Stimulated activated naive CD8-positive, alpha-beta T cell treated with anti-CD3 and anti-CD28 coated beads, Interleukin-15, amount 100 ng/mL, for 72 hours (primary cell): ENCODE measurements around the gene LIMS4.
"Not testable (repeated sequence)": the region's sequence is repeated elsewhere in the genome, so short reads cannot be mapped to it uniquely, and the experiment has no call there.

Experiments used
- ATAC-seq: fragments of 150-1000 bp; cut with Tn5 transposase; 2 replicates; pipeline ENCODE4 v1.10.0; 2021; ENCODE audit warnings: mild to moderate bottlenecking, moderate library complexity
- DNase-seq, 2 donors: peaks; one replicate each; pipeline ENCODE4 v3.0.0; 2021 to 2022
- H3K27ac Mint-ChIP-seq, 2 donors: one replicate each; pipeline ENCODE4 v1.8.0; 2022; ENCODE audit warnings: mild to moderate bottlenecking in 2 of 2, mixed read lengths in 2 of 2, moderate library complexity in 2 of 2
- H3K27me3 Mint-ChIP-seq: one replicate; pipeline ENCODE4 v1.8.0; 2022; ENCODE audit warnings: mixed read lengths
- H3K4me1 Mint-ChIP-seq: one replicate; pipeline ENCODE4 v1.8.0; 2022; ENCODE audit warnings: mild to moderate bottlenecking, mixed read lengths
- H3K4me3 Mint-ChIP-seq, 2 donors: one replicate each; pipeline ENCODE4 v1.8.0; 2022; ENCODE audit warnings: mild to moderate bottlenecking in 2 of 2, mixed read lengths in 2 of 2, moderate library complexity in 1 of 2
- H3K9me3 Mint-ChIP-seq, 2 donors: one replicate each; pipeline ENCODE4 v1.8.0; 2022; ENCODE audit warnings: mixed read lengths in 2 of 2

Gene LIMS4

GRCh38 chr2:110472171-110473058 lies at the start of gene LIMS4:
Gene LIMS4 (minus strand): TSS chr2:110472816. CDS start chr2:110472778, 38 bp downstream.
- not testable (repeated sequence) for H3K27ac Mint-ChIP-seq

GRCh38 chr2:110499755-110500377 lies 27.2 kb upstream of the LIMS4 start:
- not testable (repeated sequence) for H3K9me3 Mint-ChIP-seq, H3K27me3 Mint-ChIP-seq, DNase-seq, H3K27ac Mint-ChIP-seq, H3K4me1 Mint-ChIP-seq, H3K4me3 Mint-ChIP-seq
- peak; percentile 79 for ATAC-seq

More at GRCh38 chr2:110472171-110473058, at the start of gene LIMS4:
- not testable (repeated sequence) for H3K9me3 Mint-ChIP-seq, H3K4me3 Mint-ChIP-seq, H3K4me1 Mint-ChIP-seq, H3K27me3 Mint-ChIP-seq, ATAC-seq, DNase-seq

- ATAC-seq, H3K4me1 Mint-ChIP-seq, H3K27ac Mint-ChIP-seq, DNase-seq, H3K4me3 Mint-ChIP-seq, H3K9me3 Mint-ChIP-seq, H3K27me3 Mint-ChIP-seq: not testable (repeated sequence)
These were observed 23.4 kb upstream of the LIMS4 start for GRCh38 chr2:110496027-110496426.

- ATAC-seq, H3K27me3 Mint-ChIP-seq, H3K27ac Mint-ChIP-seq, H3K4me3 Mint-ChIP-seq, DNase-seq, H3K4me1 Mint-ChIP-seq, H3K9me3 Mint-ChIP-seq: not testable (repeated sequence)
These were observed 21.9 kb upstream of the LIMS4 start for GRCh38 chr2:110494488-110494887.

GRCh38 chr2:110488991-110489390 lies 16.4 kb upstream of the LIMS4 start:
- not testable (repeated sequence) for H3K4me1 Mint-ChIP-seq, ATAC-seq

GRCh38 chr2:110482697-110483096 lies 10.1 kb upstream of the LIMS4 start:
- not testable (repeated sequence) for H3K27ac Mint-ChIP-seq, H3K9me3 Mint-ChIP-seq, H3K27me3 Mint-ChIP-seq, DNase-seq, ATAC-seq, H3K4me1 Mint-ChIP-seq, H3K4me3 Mint-ChIP-seq

More at GRCh38 chr2:110488991-110489390, 16.4 kb upstream of the LIMS4 start:
- H3K27me3 Mint-ChIP-seq, H3K4me3 Mint-ChIP-seq, H3K9me3 Mint-ChIP-seq, DNase-seq, H3K27ac Mint-ChIP-seq: not testable (repeated sequence)

GRCh38 chr2:110481200-110481599 lies 8.6 kb upstream of the LIMS4 start:
- peak; percentile 68 for ATAC-seq
- H3K9me3 Mint-ChIP-seq, H3K27ac Mint-ChIP-seq, H3K4me1 Mint-ChIP-seq, DNase-seq, H3K4me3 Mint-ChIP-seq, H3K27me3 Mint-ChIP-seq: not testable (repeated sequence)

- not testable (repeated sequence) for H3K4me3 Mint-ChIP-seq, H3K27me3 Mint-ChIP-seq, ATAC-seq, H3K27ac Mint-ChIP-seq, H3K9me3 Mint-ChIP-seq, H3K4me1 Mint-ChIP-seq, DNase-seq
These were observed 7.5 kb upstream of the LIMS4 start for GRCh38 chr2:110480084-110480483.

- not testable (repeated sequence) for DNase-seq, H3K27ac Mint-ChIP-seq, H3K27me3 Mint-ChIP-seq, H3K9me3 Mint-ChIP-seq, ATAC-seq, H3K4me3 Mint-ChIP-seq, H3K4me1 Mint-ChIP-seq
These were observed 4.8 kb upstream of the LIMS4 start for GRCh38 chr2:110477370-110477769.

- not testable (repeated sequence) for ATAC-seq, H3K4me1 Mint-ChIP-seq, H3K4me3 Mint-ChIP-seq, DNase-seq, H3K9me3 Mint-ChIP-seq, H3K27ac Mint-ChIP-seq, H3K27me3 Mint-ChIP-seq
These were observed 4.3 kb upstream of the LIMS4 start for GRCh38 chr2:110476952-110477351.

- not testable (repeated sequence) for H3K4me1 Mint-ChIP-seq, ATAC-seq, DNase-seq, H3K9me3 Mint-ChIP-seq, H3K27me3 Mint-ChIP-seq, H3K4me3 Mint-ChIP-seq, H3K27ac Mint-ChIP-seq
These were observed 3.2 kb upstream of the LIMS4 start for GRCh38 chr2:110475627-110476359.

GRCh38 chr2:110474898-110475297 lies 2.3 kb upstream of the LIMS4 start:
- not testable (repeated sequence) for H3K4me1 Mint-ChIP-seq, H3K9me3 Mint-ChIP-seq, H3K27ac Mint-ChIP-seq, H3K27me3 Mint-ChIP-seq, H3K4me3 Mint-ChIP-seq, DNase-seq
- peak; percentile 100 for ATAC-seq

- not testable (repeated sequence) for H3K27ac Mint-ChIP-seq, H3K9me3 Mint-ChIP-seq, DNase-seq, H3K27me3 Mint-ChIP-seq, H3K4me1 Mint-ChIP-seq, H3K4me3 Mint-ChIP-seq, ATAC-seq
These were observed 393 bp upstream of the LIMS4 start for GRCh38 chr2:110473059-110473358.

- not testable (repeated sequence) for H3K4me1 Mint-ChIP-seq, H3K27me3 Mint-ChIP-seq, H3K27ac Mint-ChIP-seq, ATAC-seq, H3K4me3 Mint-ChIP-seq, H3K9me3 Mint-ChIP-seq, DNase-seq
These were observed 3.7 kb downstream of the LIMS4 start for GRCh38 chr2:110468921-110469320.

GRCh38 chr2:110465312-110465711 lies 7.3 kb downstream of the LIMS4 start:
- H3K4me3 Mint-ChIP-seq, H3K4me1 Mint-ChIP-seq, DNase-seq, H3K9me3 Mint-ChIP-seq, H3K27me3 Mint-ChIP-seq, H3K27ac Mint-ChIP-seq, ATAC-seq: not testable (repeated sequence)

GRCh38 chr2:110462458-110462857 lies 10.2 kb downstream of the LIMS4 start:
- H3K4me1 Mint-ChIP-seq, H3K4me3 Mint-ChIP-seq, H3K27ac Mint-ChIP-seq, ATAC-seq, H3K9me3 Mint-ChIP-seq, H3K27me3 Mint-ChIP-seq, DNase-seq: not testable (repeated sequence)
